Left ventricle myocardium superior (tissue), 1 donor: ENCODE measurements around the gene ISLR. TPM values are rescaled to one million over a fixed set of nuclear protein-coding genes. Genes with fewer than 3 reads are reported as not detected.
A peak's percentile ranks its signal among the peaks of the same experiment; 100 is the strongest.

Experiments used
- ATAC-seq: fragments of 200-7000 bp; cut with Tn5 transposase; one replicate; pipeline ENCODE4 v1.9.1; 2020; ENCODE audit warnings: mild to moderate bottlenecking, moderate library complexity
- DNase-seq: peaks from one replicate; pipeline ENCODE4 v3.0.0-alpha.2; 2020
- intact Hi-C: fragments of 100-400 bp; cut with micrococcal nuclease; formaldehyde crosslinking; loops from one replicate; pipeline ENCODE4 v1.11.0; 2022
- long read RNA-seq: library from polyadenylated mRNA; unstranded; transcript quantifications from one replicate; pipeline ENCODE4 v2.0.0, GENCODE V29; 2021
- total RNA-seq: library from RNA; stranded (reverse); fragmentation: NEBNext Ultra II Directional; extraction: Animal tissue kit (Norgen Biotek cat#: 25700); gene quantifications from one replicate; pipeline ENCODE4 v1.2.1, GENCODE V29; 2021
- donor health status: DM: no; HTN: yes; CAD: no; lungs with severe emphysema.

Gene ISLR, protein sequence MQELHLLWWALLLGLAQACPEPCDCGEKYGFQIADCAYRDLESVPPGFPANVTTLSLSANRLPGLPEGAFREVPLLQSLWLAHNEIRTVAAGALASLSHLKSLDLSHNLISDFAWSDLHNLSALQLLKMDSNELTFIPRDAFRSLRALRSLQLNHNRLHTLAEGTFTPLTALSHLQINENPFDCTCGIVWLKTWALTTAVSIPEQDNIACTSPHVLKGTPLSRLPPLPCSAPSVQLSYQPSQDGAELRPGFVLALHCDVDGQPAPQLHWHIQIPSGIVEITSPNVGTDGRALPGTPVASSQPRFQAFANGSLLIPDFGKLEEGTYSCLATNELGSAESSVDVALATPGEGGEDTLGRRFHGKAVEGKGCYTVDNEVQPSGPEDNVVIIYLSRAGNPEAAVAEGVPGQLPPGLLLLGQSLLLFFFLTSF
- total RNA-seq = 11.1 TPM
- long read RNA-seq, transcript ISLR-201 (2 exons, 2,371 nt) = major isoform, 6 of 14 reads
- long read RNA-seq, partial matches to known transcripts = 6 of 14 reads
- long read RNA-seq, other reads (novel, unspliced or antisense) = 0 of 14 reads

DNA sequence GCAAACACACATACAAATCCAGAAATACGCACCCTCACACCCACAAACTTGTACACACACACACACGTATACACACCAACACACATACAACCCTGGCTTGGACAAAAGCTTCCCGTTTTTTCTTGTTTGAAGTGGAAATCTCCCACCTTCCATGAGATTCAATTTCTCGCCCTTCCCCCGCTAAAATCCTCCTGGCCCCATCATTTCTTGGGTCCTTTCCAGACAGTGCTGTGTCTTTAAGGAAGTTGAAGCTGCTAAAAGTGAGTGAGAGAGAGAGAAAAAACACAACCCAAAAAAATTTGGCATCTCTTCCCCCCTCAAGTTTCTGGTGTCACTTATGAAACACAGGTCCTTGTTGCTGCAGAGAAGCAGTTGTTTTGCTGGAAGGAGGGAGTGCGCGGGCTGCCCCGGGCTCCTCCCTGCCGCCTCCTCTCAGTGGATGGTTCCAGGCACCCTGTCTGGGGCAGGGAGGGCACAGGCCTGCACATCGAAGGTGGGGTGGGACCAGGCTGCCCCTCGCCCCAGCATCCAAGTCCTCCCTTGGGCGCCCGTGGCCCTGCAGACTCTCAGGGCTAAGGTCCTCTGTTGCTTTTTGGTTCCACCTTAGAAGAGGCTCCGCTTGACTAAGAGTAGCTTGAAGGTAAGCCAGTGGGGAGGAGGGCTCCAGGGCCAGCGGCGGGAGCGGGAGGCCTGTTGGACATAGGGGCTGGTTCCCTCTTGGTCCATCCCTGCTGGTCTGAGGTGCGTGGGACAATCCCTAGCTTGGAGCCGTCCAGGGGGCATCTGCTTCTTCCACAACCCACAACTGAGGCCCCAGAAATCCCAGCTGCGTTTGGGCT lies at the start of gene ISLR:
ISLR (plus strand) TSS at position 331 of the 839 bp plus-strand sequence. CDS start 1,149 bp downstream, outside the sequence.
- peak; percentile 66 for DNase-seq

DNA sequence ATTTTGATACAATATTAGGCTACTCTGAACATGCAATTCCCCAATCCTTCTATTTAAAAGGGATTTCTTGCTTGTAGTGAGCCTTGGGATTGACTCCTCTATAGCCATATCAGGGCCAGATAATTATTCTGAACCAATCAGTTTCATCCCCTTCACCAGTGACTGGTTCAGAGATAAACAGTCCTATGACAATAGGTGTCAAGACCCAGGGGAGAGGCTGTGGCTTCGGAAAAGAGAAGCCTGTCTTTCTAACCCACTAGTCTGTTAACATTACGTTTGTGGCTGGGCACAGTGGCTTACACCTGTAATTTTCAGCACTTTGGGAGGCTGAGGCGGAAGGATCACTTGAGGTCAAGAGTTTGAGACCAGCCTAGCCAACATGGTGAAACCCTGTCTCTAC lies 49.3 kb upstream of the ISLR start:
- ATAC-seq = no peak
- intact Hi-C loops = no loop called here
- no peak for DNase-seq

More for the DNA sequence above, at the start of gene ISLR:
- peak; percentile 79 for ATAC-seq
- intact Hi-C loops = no loop called here

DNA sequence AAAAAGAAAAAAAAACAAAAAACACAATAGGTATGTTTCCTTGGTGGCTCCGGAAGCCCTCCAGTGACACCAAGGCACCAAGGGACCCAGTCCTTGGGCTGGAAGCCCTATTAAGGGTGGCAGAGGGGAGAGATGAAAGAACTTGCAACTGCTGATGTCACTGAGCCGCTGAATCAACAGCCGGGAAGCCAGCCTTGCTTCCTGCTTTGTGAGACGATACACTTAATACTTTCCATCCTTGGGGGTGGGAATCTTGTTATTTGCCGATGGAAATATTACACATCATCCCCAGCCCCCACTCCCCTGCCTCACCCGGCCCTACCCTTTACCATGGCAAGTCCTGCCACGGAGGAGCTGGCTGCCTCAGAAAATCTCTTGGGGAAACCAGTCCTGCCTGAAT lies 48.8 kb upstream of the ISLR start:
- no peak for DNase-seq
- ATAC-seq = no peak
- intact Hi-C loops = loop anchor here (5.0 kb wide), 1 partner anchor 183 kb away; no protein-coding TSS in a partner anchor

DNA sequence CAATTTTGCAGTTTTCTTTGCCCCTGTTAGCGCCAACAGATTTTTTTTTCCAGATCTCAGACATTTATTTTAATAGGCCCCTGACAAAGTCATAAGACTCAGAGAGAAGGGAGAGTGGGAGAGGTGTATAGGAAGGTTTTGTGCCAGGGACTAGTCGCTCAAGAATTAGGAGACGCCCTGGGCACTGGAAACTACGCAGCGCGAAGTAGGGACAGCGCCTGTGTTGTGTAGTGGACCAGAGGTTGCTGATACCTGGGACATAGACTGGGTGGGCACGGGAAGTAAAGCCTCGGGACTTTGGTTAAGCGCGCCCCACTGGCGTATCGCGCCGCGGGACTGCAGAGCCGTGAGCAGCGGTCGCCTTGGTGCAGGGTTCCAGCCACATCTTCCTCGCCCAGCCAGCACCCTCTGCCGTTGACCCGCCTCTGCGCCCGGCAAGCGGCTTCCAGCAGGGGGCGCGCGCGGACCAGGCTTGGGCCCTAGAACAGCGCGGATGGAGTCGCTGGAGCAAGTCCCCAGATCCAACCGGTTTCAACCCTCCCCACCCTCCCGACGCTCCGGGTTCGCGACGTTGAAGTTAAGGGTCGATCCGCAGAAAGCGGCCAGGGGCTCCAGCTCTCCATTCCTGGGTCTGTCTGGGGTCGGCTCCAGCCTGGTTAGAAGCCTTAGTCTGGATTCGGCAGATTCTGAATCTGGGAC lies 46.1 kb upstream of the ISLR start:
- intact Hi-C loops = loop anchor here (5.0 kb wide), 1 partner anchor 180 kb away; no protein-coding TSS in a partner anchor
- DNase-seq (peak; percentile 95), ATAC-seq (peak; percentile 97)

DNA sequence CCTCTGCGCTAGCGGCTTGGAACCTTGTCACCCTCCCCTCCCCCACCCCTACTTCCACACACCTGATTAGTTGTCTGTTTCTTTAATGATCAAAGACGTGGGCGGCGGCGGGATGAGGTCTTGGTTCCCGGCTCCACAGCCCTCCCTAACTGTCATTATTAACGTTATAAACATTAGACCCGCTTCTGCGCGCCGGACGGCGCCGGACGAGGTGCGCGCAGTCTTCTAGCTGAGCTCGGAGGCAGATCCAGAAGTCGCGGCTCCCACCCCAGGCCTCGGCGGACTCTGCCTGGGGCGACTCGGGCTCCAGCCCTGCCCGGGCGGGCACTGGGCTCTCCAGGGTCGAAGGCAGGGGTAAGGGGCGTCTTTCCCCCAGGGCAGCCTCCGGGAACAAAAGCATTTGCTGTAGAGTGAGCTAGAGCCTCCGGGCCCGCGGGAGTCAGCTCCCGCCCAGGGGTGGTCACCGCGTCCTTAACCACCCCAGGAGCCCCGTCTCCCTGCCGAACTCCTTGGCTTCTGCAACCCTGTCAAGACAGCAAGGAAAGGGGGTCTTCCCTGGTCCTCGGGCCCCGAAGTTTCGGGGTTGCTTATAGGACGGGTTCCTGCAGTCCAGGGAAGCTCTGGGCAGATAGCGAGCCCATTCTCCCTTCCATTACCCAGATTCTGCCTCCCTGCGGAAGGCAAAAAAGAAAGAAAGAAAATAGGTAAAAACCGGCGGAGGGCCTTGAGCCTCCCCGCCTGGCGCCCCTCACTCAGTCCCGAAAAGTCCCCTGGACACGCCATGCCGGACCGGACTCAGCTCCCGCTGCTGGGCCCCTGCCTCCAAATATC lies 45.3 kb upstream of the ISLR start:
- DNase-seq (peak; percentile 54), ATAC-seq (peak; percentile 55)
- intact Hi-C loops = loop anchor here (5.0 kb wide), 1 partner anchor 179 kb away; no protein-coding TSS in a partner anchor

DNA sequence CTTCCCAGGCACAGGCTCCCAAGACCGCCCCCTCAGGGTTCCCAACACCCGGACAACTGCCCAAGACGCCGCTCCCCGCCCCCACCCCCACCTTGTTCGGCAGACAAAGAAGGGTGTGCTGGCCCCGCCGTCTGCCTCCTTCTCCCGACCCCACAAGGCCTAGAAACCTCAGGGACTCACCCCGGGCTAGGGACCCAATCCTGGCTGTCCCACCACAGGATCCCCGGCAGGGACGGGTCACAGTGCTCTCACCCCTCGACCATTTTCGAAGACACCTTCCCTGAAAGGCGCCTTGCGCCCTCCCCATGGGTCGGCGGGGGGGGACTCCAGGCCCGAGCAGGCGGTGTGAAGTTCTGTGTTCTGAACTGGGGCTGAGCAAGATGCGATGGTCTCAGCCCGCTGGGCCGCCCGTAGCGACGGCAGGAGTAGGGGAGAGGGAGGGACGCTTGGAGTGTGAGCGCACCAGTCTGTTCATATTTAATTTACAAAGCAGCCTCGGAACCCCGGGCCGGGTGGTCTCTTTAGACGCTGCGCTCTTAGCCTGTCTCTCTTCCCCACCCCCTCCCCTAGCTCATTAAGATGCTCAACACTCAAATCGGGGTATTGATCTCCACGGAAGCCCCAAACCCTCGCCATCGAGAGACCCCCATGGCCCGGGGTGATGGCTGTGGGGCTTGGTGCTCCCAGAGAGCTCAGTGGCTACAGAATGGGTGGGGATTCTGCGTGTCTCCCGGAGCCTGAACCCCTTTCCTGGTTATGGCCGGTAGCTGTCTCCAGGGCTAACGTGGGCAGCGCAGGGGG lies 44.5 kb upstream of the ISLR start:
- intact Hi-C loops = loop anchor here (5.0 kb wide), 1 partner anchor 178 kb away; no protein-coding TSS in a partner anchor
- DNase-seq = no peak
- no peak for ATAC-seq

DNA sequence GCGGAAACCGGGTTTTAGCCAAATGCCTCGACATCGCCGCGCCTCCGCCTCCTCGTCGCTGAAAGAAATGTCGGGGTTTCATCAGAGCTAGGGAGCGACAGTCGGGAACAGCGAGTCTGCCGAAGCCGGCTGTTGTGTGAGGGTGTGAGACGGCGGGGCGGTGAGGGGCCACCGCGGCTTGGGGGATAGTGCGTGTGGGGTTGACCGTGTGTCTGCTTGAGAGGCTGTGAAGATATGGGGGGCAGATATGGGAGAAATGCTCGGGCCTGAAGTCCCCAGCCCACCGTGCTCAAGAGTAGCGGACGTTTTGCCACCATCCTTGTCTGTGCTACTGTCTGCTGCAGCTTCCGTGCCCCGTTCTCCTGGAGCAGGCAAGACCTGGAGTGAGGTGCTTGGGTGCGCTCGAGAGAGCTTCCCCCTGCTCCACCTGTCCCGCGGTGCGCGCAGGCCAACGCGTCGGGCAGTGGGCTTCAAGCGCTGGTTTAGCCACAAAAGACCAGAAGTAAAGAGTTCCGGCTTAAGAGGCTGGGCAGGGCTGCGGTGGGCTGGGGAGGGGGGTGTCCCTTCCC lies 43.8 kb upstream of the ISLR start:
- DNase-seq (no peak), ATAC-seq (no peak)
- intact Hi-C loops = loop anchor here (5.0 kb wide), 1 partner anchor 178 kb away; no protein-coding TSS in a partner anchor

DNA sequence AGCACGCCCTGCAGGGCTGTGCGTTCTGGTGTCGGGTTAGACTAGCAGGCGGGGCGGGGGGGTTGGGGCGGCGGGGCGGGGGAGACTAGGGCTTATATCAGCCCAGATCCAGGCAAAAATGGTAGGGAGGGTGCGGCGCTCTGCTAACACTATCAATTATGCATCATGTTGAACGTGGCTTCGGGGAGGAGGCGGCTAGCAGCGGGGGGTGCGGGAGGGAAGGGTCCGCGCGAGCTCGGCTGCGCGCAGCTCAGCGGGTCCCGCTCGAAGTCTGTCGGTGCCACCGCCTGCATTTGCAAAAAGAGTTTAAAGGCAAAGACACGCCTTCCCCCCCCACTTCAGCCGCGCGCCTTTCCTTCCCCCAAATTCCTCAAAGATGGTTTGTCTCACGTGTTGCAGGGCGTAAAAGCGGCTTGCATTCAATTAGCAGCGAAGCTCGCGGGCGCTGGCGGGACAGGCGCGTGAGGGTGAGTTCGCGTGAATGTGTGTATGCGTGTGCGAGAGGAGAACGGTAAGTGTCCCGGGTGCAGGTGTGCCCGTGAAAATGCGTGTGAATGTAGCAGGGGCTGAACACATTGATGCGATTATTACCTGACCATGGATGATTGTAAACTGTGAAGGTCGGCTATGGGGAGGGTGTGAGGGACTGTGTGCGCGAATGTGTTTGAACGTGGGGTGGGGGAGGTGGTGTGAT lies 43.2 kb upstream of the ISLR start, which contains the start of gene ISLR2:
ISLR2 (plus strand) TSS at position 432 of the 694 bp plus-strand sequence. CDS start 2,169 bp downstream, outside the sequence.
- intact Hi-C loops = no loop called here
- ATAC-seq (no peak), DNase-seq (no peak)

DNA sequence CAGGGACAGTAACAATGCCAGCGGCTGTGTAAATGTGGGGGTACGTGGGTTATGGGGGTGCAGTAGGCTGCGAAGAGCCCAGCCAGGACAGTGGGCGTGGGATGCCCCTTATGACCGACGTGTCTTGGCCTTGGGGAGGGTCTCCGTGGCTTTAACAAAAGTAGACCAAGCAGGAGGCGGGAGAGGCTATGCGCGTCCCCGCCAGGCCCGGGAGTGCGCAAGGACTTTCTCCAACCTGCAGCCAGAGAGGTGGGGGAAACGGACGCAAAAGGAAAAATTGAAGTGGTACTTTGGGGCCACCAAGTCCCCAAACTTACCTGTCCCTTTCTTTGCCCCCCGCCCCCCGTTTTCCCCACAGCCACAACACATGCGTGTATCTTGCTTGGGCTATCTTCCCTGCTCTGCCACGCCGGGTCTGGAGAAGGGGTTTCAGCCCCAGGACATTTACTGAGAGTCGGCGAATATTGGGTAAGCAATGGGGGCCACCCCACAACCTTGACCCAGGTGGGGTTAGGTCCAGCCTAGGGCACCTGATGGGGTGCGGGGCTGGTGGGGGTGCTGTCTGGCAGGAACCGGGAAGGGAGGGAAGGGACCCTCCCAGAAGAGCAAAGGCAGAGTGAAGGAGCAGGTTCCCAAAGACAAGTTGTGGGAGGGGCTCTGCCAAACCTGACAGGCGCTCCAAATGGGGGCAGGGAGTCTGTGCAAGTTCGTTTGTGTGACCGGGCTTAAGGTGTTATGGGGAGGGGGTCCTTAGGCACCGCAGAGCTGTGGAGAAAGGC lies 42.5 kb upstream of the ISLR start:
- DNase-seq (no peak), ATAC-seq (no peak)
- intact Hi-C loops = no loop called here

DNA sequence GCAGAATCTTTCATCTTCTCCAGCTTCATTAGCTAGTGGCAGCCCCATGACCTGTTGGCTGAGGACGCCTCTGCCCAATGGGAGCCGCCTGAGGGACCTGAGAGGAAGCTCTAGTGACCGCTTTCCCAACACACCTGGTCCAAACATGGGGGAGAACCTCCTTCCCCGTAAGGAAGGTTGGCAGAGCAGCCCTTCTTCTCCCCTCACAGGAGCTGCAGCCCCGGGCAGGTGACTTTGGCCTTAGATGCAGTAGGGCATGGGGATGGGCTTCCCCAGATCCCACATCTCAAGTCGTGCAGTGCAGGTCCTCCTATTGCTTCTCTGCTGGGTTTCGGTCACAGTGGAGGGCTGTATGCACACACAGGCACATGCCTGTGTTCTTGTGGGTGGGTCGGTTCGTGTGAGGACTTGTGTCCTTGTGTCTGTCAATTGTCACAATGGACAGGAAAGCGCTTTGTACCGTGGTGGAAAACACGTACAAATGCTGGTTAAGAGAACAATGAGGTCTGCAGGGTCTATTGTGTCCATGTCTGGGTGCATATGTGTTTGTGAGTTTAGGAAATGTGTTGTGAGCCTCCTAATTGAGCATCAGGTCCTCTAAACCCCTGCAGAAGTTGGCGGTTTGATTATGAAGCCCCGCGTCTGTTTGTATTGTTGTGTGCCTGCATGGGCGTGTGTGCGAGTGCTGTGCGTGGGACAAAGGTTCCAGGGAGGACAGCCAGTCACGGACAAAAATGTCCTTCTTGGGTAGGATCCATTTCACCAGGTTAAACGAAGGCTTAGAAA lies 41.7 kb upstream of the ISLR start:
- ATAC-seq = no peak
- DNase-seq = no peak
- intact Hi-C loops = no loop called here

DNA sequence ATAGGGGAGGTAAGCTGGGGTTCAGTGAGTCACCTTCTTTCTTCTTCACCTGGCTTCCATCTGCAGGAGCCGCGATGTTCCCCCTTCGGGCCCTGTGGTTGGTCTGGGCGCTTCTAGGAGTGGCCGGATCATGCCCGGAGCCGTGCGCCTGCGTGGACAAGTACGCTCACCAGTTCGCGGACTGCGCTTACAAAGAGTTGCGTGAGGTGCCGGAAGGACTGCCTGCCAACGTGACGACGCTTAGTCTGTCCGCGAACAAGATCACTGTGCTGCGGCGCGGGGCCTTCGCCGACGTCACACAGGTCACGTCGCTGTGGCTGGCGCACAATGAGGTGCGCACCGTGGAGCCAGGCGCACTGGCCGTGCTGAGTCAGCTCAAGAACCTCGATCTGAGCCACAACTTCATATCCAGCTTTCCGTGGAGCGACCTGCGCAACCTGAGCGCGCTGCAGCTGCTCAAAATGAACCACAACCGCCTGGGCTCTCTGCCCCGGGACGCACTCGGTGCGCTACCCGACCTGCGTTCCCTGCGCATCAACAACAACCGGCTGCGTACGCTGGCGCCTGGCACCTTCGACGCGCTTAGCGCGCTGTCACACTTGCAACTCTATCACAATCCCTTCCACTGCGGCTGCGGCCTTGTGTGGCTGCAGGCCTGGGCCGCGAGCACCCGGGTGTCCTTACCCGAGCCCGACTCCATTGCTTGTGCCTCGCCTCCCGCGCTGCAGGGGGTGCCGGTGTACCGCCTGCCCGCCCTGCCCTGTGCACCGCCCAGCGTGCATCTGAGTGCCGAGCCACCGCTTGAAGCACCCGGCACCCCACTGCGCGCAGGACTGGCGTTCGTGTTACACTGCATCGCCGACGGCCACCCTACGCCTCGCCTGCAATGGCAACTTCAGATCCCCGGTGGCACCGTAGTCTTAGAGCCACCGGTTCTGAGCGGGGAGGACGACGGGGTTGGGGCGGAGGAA lies 40.5 kb upstream of the ISLR start:
- intact Hi-C loops = no loop called here
- DNase-seq (no peak), ATAC-seq (no peak)

DNA sequence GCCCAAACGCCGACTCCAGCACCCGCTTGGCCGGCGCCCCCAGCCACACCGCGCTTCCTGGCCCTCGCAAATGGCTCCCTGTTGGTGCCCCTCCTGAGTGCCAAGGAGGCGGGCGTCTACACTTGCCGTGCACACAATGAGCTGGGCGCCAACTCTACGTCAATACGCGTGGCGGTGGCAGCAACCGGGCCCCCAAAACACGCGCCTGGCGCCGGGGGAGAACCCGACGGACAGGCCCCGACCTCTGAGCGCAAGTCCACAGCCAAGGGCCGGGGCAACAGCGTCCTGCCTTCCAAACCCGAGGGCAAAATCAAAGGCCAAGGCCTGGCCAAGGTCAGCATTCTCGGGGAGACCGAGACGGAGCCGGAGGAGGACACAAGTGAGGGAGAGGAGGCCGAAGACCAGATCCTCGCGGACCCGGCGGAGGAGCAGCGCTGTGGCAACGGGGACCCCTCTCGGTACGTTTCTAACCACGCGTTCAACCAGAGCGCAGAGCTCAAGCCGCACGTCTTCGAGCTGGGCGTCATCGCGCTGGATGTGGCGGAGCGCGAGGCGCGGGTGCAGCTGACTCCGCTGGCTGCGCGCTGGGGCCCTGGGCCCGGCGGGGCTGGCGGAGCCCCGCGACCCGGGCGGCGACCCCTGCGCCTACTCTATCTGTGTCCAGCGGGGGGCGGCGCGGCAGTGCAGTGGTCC lies 39.7 kb upstream of the ISLR start:
- ATAC-seq = no peak
- no peak for DNase-seq

DNA sequence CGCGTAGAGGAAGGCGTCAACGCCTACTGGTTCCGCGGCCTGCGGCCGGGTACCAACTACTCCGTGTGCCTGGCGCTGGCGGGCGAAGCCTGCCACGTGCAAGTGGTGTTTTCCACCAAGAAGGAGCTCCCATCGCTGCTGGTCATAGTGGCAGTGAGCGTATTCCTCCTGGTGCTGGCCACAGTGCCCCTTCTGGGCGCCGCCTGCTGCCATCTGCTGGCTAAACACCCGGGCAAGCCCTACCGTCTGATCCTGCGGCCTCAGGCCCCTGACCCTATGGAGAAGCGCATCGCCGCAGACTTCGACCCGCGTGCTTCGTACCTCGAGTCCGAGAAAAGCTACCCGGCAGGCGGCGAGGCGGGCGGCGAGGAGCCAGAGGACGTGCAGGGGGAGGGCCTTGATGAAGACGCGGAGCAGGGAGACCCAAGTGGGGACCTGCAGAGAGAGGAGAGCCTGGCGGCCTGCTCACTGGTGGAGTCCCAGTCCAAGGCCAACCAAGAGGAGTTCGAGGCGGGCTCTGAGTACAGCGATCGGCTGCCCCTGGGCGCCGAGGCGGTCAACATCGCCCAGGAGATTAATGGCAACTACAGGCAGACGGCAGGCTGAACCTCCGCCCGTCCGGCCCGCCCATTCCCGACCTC lies 39.0 kb upstream of the ISLR start:
- ATAC-seq = peak; percentile 45
- intact Hi-C loops = no loop called here

More for the DNA sequence above, 39.7 kb upstream of the ISLR start:
- intact Hi-C loops = no loop called here

More for the DNA sequence above, 39.0 kb upstream of the ISLR start:
- DNase-seq = peak; percentile 71
